GDM1 (cell line): ENCODE results near the gene KIF18B.

Experiments
- DNase-seq: peaks from one replicate; lab custom pipeline; 2025; lab: John Stamatoyannopoulos, UW

KIF18B gene

GRCh38 chr17:44875761-44876160 is 71.8 kb downstream of the KIF18B start:
- DNase-seq = no peak
